ENCODE measurements around the gene PTPRN2. TPM values are rescaled to one million over a fixed set of nuclear protein-coding genes. Genes with fewer than 3 reads are reported as not detected.

The PTPRN2 gene
- total RNA-seq, 2 donors from 2014 or later, result 26.1 to 55.5 TPM

- Histone ChIP-seq H3K27me3 (replicated peaks; ENCODE audit: insufficient read depth) (peaks cover 60% of the 10 kb centered on the region), H3K4me1 (replicated peaks) (no peaks in the 10 kb centered on the region), H3K4me3 (peak overlapping the region in 1 of 2 donors; percentile 10), H3K9me3 (no peaks in the 10 kb centered on the region), H3K36me3 (no peaks in the 10 kb centered on the region), H3K27ac (no peak overlapping the region)
- intact Hi-C loops (cut with DNase I), result no loop called here
- DNase-seq (ENCODE audit: low spot score), result no peak
- TF ChIP-seq POLR2A (IDR thresholded peaks at IDR 0.05) (no peak), POLR2AphosphoS5 (IDR thresholded peaks at IDR 0.05) (no peak), CTCF (IDR thresholded peaks at IDR 0.05) (no peak)
- WGBS, result 2% methylated on average over 72 of the region's 72 CpGs
Observed at GRCh38 chr7:157684909-157685429, 902.7 kb downstream of the PTPRN2 start.

GRCh38 chr7:157684157-157684908, 903.3 kb downstream of the PTPRN2 start:
- peaks cover 56% of the 10 kb centered on the region for H3K27me3 ChIP-seq (replicated peaks; ENCODE audit: insufficient read depth)
- H3K4me3 ChIP-seq, result peak overlapping the region in 1 of 2 donors; percentile 10
- H3K4me1 ChIP-seq (replicated peaks), result no peaks in the 10 kb centered on the region
- H3K36me3 ChIP-seq, result no peaks in the 10 kb centered on the region
- intact Hi-C loops (cut with DNase I), result no loop called here
- H3K27ac ChIP-seq, result no peak overlapping the region
- WGBS, result 2% methylated on average over 52 of the region's 74 CpGs
- no peak for TF ChIP-seq CTCF (IDR thresholded peaks at IDR 0.05)
- no peak for TF ChIP-seq POLR2AphosphoS5 (IDR thresholded peaks at IDR 0.05)
- TF ChIP-seq POLR2A (IDR thresholded peaks at IDR 0.05), result no peak
- no peak for DNase-seq (ENCODE audit: low spot score)
- no peaks in the 10 kb centered on the region for H3K9me3 ChIP-seq

- WGBS, result 16% methylated on average over 20 of the region's 20 CpGs
- H3K9me3 ChIP-seq, result no peaks in the 10 kb centered on the region
- no peak overlapping the region for H3K4me3 ChIP-seq
- intact Hi-C loops (cut with DNase I), result no loop called here
- H3K4me1 ChIP-seq (replicated peaks), result no peaks in the 10 kb centered on the region
- H3K27ac ChIP-seq, result no peak overlapping the region
- DNase-seq (ENCODE audit: low spot score), result no peak
- no peaks in the 10 kb centered on the region for H3K36me3 ChIP-seq
- peaks cover 50% of the 10 kb centered on the region for H3K27me3 ChIP-seq (replicated peaks; ENCODE audit: insufficient read depth)
- TF ChIP-seq POLR2A (IDR thresholded peaks at IDR 0.05), result no peak
Observed at GRCh38 chr7:157683747-157684156, 903.9 kb downstream of the PTPRN2 start.

GRCh38 chr7:157682946-157683746, 904.5 kb downstream of the PTPRN2 start:
- no peaks in the 10 kb centered on the region for H3K4me1 ChIP-seq (replicated peaks)
- TF ChIP-seq POLR2AphosphoS5 (IDR thresholded peaks at IDR 0.05), result no peak
- TF ChIP-seq POLR2A (IDR thresholded peaks at IDR 0.05), result no peak
- TF ChIP-seq CTCF (IDR thresholded peaks at IDR 0.05), result no peak
- H3K36me3 ChIP-seq, result no peaks in the 10 kb centered on the region
- H3K27ac ChIP-seq, result no peak overlapping the region
- DNase-seq (ENCODE audit: low spot score), result no peak
- no peak overlapping the region for H3K4me3 ChIP-seq
- intact Hi-C loops (cut with DNase I), result no loop called here
- peaks cover 44% of the 10 kb centered on the region for H3K27me3 ChIP-seq (replicated peaks; ENCODE audit: insufficient read depth)
- H3K9me3 ChIP-seq, result no peaks in the 10 kb centered on the region
- WGBS, result 23% methylated on average over 21 of the region's 21 CpGs
